ENCODE results near the gene EN1.

- TF ChIP-seq CTCF (IDR thresholded peaks at IDR 0.05) (no peak), POLR2A (IDR thresholded peaks at IDR 0.05) (no peak), EP300 (IDR thresholded peaks at IDR 0.05) (no peak), POLR2AphosphoS5 (IDR thresholded peaks at IDR 0.05) (no peak)
These were observed 3.8 kb downstream of the EN1 start for GRCh38 chr2:118843483-118844132.

All from gastroesophageal sphincter (tissue), 3 donors.